UCSD-AML1 (cell line): ENCODE measurements around the gene SEMA4F.

Source experiments
- DNase-seq: peaks from one replicate; lab custom pipeline; 2025; ENCODE audit not compliant: unreplicated experiment; lab: John Stamatoyannopoulos, UW

Gene SEMA4F

GRCh38 chr2:74659462-74659861 lies 5.4 kb downstream of the SEMA4F start:
- DNase-seq = no peak

GRCh38 chr2:74668087-74668486 lies 14.0 kb downstream of the SEMA4F start:
- DNase-seq = no peak

GRCh38 chr2:74670263-74670662 lies 16.2 kb downstream of the SEMA4F start:
- DNase-seq = no peak

GRCh38 chr2:74671479-74671878 lies 17.4 kb downstream of the SEMA4F start:
- no peak for DNase-seq

- DNase-seq = no peak
Measured at GRCh38 chr2:74673826-74674528, 19.9 kb downstream of the SEMA4F start.

- no peak for DNase-seq
Measured at GRCh38 chr2:74675090-74675489, 21.0 kb downstream of the SEMA4F start.

- DNase-seq = no peak
Measured at GRCh38 chr2:74676331-74676730, 22.3 kb downstream of the SEMA4F start.

- DNase-seq = no peak
Measured at GRCh38 chr2:74679615-74680014, 25.6 kb downstream of the SEMA4F start.

- DNase-seq = peak; percentile 19
Measured at GRCh38 chr2:74682501-74682900, 28.5 kb downstream of the SEMA4F start.

GRCh38 chr2:74685408-74685807 lies 31.4 kb downstream of the SEMA4F start:
- no peak for DNase-seq

GRCh38 chr2:74688881-74689280 lies 34.8 kb downstream of the SEMA4F start:
- no peak for DNase-seq

- DNase-seq = no peak
Measured at GRCh38 chr2:74689671-74690070, 35.6 kb downstream of the SEMA4F start.

- DNase-seq = no peak
Measured at GRCh38 chr2:74690571-74690970, 36.5 kb downstream of the SEMA4F start.

- no peak for DNase-seq
Measured at GRCh38 chr2:74691929-74692328, 37.9 kb downstream of the SEMA4F start.

GRCh38 chr2:74693213-74693612 lies 39.2 kb downstream of the SEMA4F start:
- DNase-seq = no peak

GRCh38 chr2:74693668-74694067 lies 39.6 kb downstream of the SEMA4F start:
- no peak for DNase-seq

- no peak for DNase-seq
Measured at GRCh38 chr2:74694281-74694680, 40.2 kb downstream of the SEMA4F start.

- no peak for DNase-seq
Measured at GRCh38 chr2:74695663-74696062, 41.6 kb downstream of the SEMA4F start.

GRCh38 chr2:74696829-74697228 lies 42.8 kb downstream of the SEMA4F start:
- DNase-seq = no peak

GRCh38 chr2:74700643-74701372 lies 46.8 kb downstream of the SEMA4F start:
- no peak for DNase-seq

- no peak for DNase-seq
Measured at GRCh38 chr2:74702001-74702715, 48.1 kb downstream of the SEMA4F start.

GRCh38 chr2:74703373-74703772 lies 49.3 kb downstream of the SEMA4F start:
- no peak for DNase-seq
